Esophagus squamous epithelium (tissue), 4 donors: Measurements from ENCODE around the gene C1orf21.

ENCODE experiments used
- POLR2A ChIP-seq, 4 donors: fragments of 450-650 bp; IDR thresholded peaks; one replicate each; pipeline ENCODE4 v1.6.1; 2017; ENCODE audit warnings: antibody characterized with exemption in 4 of 4, mild to moderate bottlenecking in 4 of 4, moderate library complexity in 3 of 4
- TF ChIP-seq, protein P1 (sequence below), 6 experiments: fragments of 450-650 bp in 4 of 6; fragments of 200-600 bp in 2 of 6; sonication (generic) in 2 of 6; IDR thresholded peaks; one replicate each; pipeline ENCODE4 v1.5.1; 2016 to 2019; ENCODE audit warnings: antibody characterized with exemption in 6 of 6, mild to moderate bottlenecking in 4 of 6, moderate library complexity in 4 of 6

DNA sequence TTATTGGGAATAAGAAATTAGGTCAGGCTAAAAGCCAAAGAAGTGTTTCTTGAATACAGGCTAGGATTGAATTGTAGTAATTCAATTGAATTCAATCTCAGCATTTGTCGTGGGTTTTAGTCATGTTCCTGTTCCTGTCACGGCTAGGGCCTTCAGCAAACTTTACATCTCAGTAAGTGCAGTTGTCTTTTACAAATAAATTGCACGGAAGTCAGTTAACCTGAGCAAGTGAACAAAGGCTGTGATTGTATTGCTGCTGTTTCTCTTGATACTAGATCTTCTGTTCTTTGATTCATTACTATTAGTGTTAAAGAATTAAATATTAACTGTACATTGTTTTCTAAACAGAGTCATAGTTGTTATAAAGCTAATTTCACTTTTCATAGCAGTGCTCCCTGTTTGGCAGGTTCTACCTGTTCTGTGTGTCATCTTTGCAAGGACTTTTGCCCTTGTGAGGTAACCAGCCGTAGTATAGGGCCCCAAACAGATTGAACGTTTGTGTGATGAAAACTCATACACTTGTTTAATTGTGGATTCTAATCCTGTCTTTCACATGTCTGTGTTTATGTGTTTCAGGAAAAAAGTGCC is 203.4 kb downstream of the C1orf21 start:
- TF ChIP-seq, protein P1, sequence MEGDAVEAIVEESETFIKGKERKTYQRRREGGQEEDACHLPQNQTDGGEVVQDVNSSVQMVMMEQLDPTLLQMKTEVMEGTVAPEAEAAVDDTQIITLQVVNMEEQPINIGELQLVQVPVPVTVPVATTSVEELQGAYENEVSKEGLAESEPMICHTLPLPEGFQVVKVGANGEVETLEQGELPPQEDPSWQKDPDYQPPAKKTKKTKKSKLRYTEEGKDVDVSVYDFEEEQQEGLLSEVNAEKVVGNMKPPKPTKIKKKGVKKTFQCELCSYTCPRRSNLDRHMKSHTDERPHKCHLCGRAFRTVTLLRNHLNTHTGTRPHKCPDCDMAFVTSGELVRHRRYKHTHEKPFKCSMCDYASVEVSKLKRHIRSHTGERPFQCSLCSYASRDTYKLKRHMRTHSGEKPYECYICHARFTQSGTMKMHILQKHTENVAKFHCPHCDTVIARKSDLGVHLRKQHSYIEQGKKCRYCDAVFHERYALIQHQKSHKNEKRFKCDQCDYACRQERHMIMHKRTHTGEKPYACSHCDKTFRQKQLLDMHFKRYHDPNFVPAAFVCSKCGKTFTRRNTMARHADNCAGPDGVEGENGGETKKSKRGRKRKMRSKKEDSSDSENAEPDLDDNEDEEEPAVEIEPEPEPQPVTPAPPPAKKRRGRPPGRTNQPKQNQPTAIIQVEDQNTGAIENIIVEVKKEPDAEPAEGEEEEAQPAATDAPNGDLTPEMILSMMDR (IDR thresholded peaks at IDR 0.05) = no peak
- TF ChIP-seq POLR2A (IDR thresholded peaks at IDR 0.05) = no peak
